GM12878 (cell line): ENCODE measurements around the gene C12orf56. TPM values are rescaled to one million over a fixed set of nuclear protein-coding genes. Genes with fewer than 3 reads are reported as not detected.

Experiments
- ATAC-seq: fragments of 200-7000 bp; cut with Tn5 transposase; 3 replicates; pipeline ENCODE4 v1.9.1; 2020; ENCODE audit warnings: mild to moderate bottlenecking, moderate library complexity
- BruUV-seq: library from RNA; stranded (reverse); fragments of 400-500 nt; replicated peaks from 2 replicates; lab custom pipeline; 2021; lab: Mats Ljungman, UMichigan
- CTCF ChIA-PET: fragments of 300-600 bp; sonication (Branson Sonifier 250); formaldehyde crosslinking; extraction: SDS; loops from one replicate; lab custom pipeline; 2021; ENCODE audit warnings: inconsistent platforms; lab: Yijun Ruan, JAX
- POLR2A ChIA-PET: fragments of 350-600 bp; formaldehyde crosslinking; extraction: SDS; loops from one replicate; lab custom pipeline; 2021; ENCODE audit warnings: inconsistent platforms; lab: Charles Lee
- RAD21 ChIA-PET: fragments of 300-600 bp; sonication (Branson Sonifier 250); formaldehyde crosslinking; loops from one replicate; lab custom pipeline; 2023; ENCODE audit warnings: antibody characterized with exemption; ENCODE audit not compliant: unreplicated experiment; lab: Charles Lee
- SMC1A ChIA-PET: fragments of 300-600 bp; sonication (Branson Sonifier 250); formaldehyde crosslinking; loops from one replicate; lab custom pipeline; 2023; ENCODE audit not compliant: unreplicated experiment, uncharacterized antibody; lab: Charles Lee
- DNase-seq: peaks from one replicate; pipeline ENCODE4 v3.0.0-alpha.2; 2011; ENCODE audit warnings: low read depth, low spot score
- FAIRE-seq: peaks from 3 replicates; lab custom pipeline; 2011; peaks lifted over from hg19 to GRCh38; lab: Jason Lieb, UNC
- H2AFZ ChIP-seq: 2 replicates; pipeline ENCODE4 v1.6.0; 2011; ENCODE audit warnings: low read depth, low read length, control low read depth; ENCODE audit not compliant: control insufficient read depth
- H3K27ac ChIP-seq: 2 replicates; pipeline ENCODE4 v1.5.1; 2011; ENCODE audit warnings: control low read depth; ENCODE audit not compliant: control insufficient read depth, insufficient read depth
- H3K27me3 ChIP-seq, 2 experiments: replicated peaks in 1 of 2; 2 replicates each; pipeline versions ENCODE4 v1.6.0 to v1.6.1; 2011; ENCODE audit warnings: low read length in 1 of 2; ENCODE audit not compliant: control insufficient read depth in 2 of 2, insufficient read depth in 2 of 2
- H3K36me3 ChIP-seq, 2 experiments: 2 replicates each; pipeline ENCODE4 v1.5.1; 2011; ENCODE audit warnings: low read length in 1 of 2; ENCODE audit not compliant: control insufficient read depth in 2 of 2, insufficient read depth in 2 of 2
- H3K4me1 ChIP-seq: 2 replicates; pipeline ENCODE4 v1.6.1; 2011; ENCODE audit warnings: mild to moderate bottlenecking, low read length, moderate library complexity, mixed read lengths; ENCODE audit not compliant: control insufficient read depth, insufficient read depth
- H3K4me2 ChIP-seq: 2 replicates; pipeline ENCODE4 v1.6.0; 2011; ENCODE audit warnings: control low read depth; ENCODE audit not compliant: control insufficient read depth, insufficient read depth
- H3K4me3 ChIP-seq: fragments of 200-600 bp; sonication (generic); 2 replicates; pipeline ENCODE4 v1.5.1; 2016
- H3K79me2 ChIP-seq: 2 replicates; pipeline ENCODE4 v1.6.0; 2011; ENCODE audit warnings: low read length; ENCODE audit not compliant: control insufficient read depth, insufficient read depth
- H3K9ac ChIP-seq: 2 replicates; pipeline ENCODE4 v1.8.0; 2011; ENCODE audit warnings: low read length, control low read depth, mixed read lengths; ENCODE audit not compliant: control insufficient read depth, insufficient read depth
- H3K9me3 ChIP-seq: replicated peaks from 3 replicates; pipeline ENCODE4 v1.5.1; 2011; ENCODE audit warnings: mild to moderate bottlenecking, low read length; ENCODE audit not compliant: control insufficient read depth, insufficient read depth
- H4K20me1 ChIP-seq: 2 replicates; pipeline ENCODE4 v1.6.0; 2011; ENCODE audit not compliant: control insufficient read depth, insufficient read depth
- CHD4 ChIP-seq: fragments of 200-600 bp; sonication (generic); IDR thresholded peaks from 2 replicates; pipeline ENCODE4 v1.6.1; 2016; ENCODE audit warnings: mild to moderate bottlenecking
- EZH2 ChIP-seq: IDR thresholded peaks from 2 replicates; pipeline ENCODE4 v1.6.1; 2012; ENCODE audit warnings: low read depth, mild to moderate bottlenecking, control low read depth, inconsistent platforms, low read length, borderline replicate concordance; ENCODE audit not compliant: control insufficient read depth
- KLF5 ChIP-seq: fragments of 450-650 bp; IDR thresholded peaks from 2 replicates; pipeline ENCODE4 v1.6.1; 2014; ENCODE audit warnings: mild to moderate bottlenecking; ENCODE audit not compliant: partially characterized antibody
- MTA2 ChIP-seq: fragments of 450-650 bp; IDR thresholded peaks from 2 replicates; pipeline ENCODE4 v1.6.1; 2016; ENCODE audit warnings: low read depth, mild to moderate bottlenecking, moderate library complexity
- ZSCAN29 ChIP-seq: fragments of 450-650 bp; IDR thresholded peaks from 2 replicates; pipeline ENCODE4 v1.6.1; 2017; ENCODE audit warnings: mild to moderate bottlenecking, moderate library complexity
- ZZZ3 ChIP-seq: IDR thresholded peaks from 2 replicates; pipeline ENCODE4 v1.6.1; 2011; ENCODE audit warnings: low read depth; ENCODE audit not compliant: control insufficient read depth, insufficient read length
- WGBS: methylation state at CpG from one replicate; pipeline ENCODE4 v1.1.6; 2016; ENCODE audit warnings: low lambda C conversion rate; ENCODE audit not compliant: insufficient replicate concordance, insufficient coverage; ENCODE audit errors: missing lambda C conversion rate; 5-methylcytosine and 5-hydroxymethylcytosine counted together
- in situ Hi-C: fragments of 300-500 bp; cut with MboI; formaldehyde crosslinking; loops from 9 replicates; pipeline ENCODE4 v1.14.3; 2018; ENCODE audit warnings: mixed read lengths
- intact Hi-C: fragments of 100-400 bp; cut with micrococcal nuclease; formaldehyde crosslinking; loops from one replicate; pipeline ENCODE4 v1.14.2; 2022; ENCODE audit not compliant: unreplicated experiment
- polyA plus RNA-seq, 11 experiments: library from polyadenylated mRNA; depleted of rRNA in 4 of 11; unstranded in 6 of 11; stranded (reverse) in 5 of 11; fragments of >200 nt; fragmentation: Nextera tagmentation in 4 of 11; fragmentation: Illumina TruSeq in 1 of 11; extraction: Ambion mirVana in 4 of 11; extraction: Trizol in 1 of 11; gene quantifications; 1 replicate in 1 of 11; 2 replicates in 10 of 11; pipeline versions ENCODE4 v1.2.1 to v1.2.3, GENCODE V29; 2011 to 2016; ENCODE audit warnings: inconsistent platforms in 2 of 11, missing spikeins in 2 of 11, low read depth in 1 of 11
- total RNA-seq, 4 experiments: library from RNA; depleted of rRNA in 3 of 4; stranded (reverse); fragments of >200 nt in 3 of 4; fragmentation: Illumina TruSeq in 1 of 4; extraction: Trizol in 1 of 4; gene quantifications; 2 replicates each; pipeline versions ENCODE4 v1.2.1 to v1.2.3, GENCODE V29; 2013 to 2021
- TF ChIP-seq, protein P1 (sequence below): fragments of 450-650 bp; formaldehyde crosslinking; IDR thresholded peaks from 2 replicates; pipeline ENCODE4 v1.4.0; 2022; ENCODE audit warnings: mild to moderate bottlenecking, moderate library complexity
- TF ChIP-seq, protein P2 (sequence below): IDR thresholded peaks from 2 replicates; pipeline ENCODE4 v1.6.1; 2012; ENCODE audit warnings: low read length, inconsistent platforms
- TF ChIP-seq, protein P3 (sequence below): fragments of 450-650 bp; IDR thresholded peaks from 2 replicates; pipeline ENCODE4 v1.6.1; 2016; ENCODE audit warnings: mild to moderate bottlenecking
- TF ChIP-seq, protein P4 (sequence below): fragments of 450-650 bp; IDR thresholded peaks from 2 replicates; pipeline ENCODE4 v1.6.1; 2018; ENCODE audit warnings: borderline replicate concordance, mild to moderate bottlenecking; ENCODE audit not compliant: partially characterized antibody

The C12orf56 gene
- total and polyA plus RNA-seq, 10 of the 15 experiments (the other 5 are each of a cell fraction or from before 2014, with no cell fraction given), result not detected

DNA sequence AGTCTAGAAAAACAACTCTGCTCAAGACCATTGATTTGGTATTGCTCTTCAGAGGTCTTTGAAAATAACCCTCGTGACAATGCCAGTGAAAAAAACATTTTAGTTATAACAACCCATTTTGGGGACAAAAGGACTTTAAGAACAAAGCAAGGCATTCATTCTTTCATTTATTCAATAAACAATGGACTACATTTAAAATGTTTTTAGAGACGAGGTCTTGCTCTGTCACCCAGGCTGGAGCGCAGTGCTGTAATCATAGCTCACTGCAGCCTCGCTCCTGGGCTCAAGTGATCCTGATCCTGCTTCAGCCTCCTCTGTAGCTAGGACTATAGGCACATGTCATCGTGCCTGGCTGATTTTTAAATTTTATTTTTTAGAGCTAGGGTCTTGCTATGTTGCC, 160.8 kb downstream of the C12orf56 start:
- H3K27ac ChIP-seq, result no peak overlapping the region
- in situ Hi-C loops (no loop called here), intact Hi-C loops (no loop called here)
- 44% methylated on average over 5 of the region's 5 CpGs for WGBS
- DNase-seq (no peak), FAIRE-seq (no peak), ATAC-seq (no peak)
- H3K27me3 ChIP-seq, result 0 out of 4 replicates have a peak, but pooled peaks cover 0 to 5% of the 10 kb centered on the region in 2 experiments
- H3K79me2 ChIP-seq, result no peaks in the 10 kb centered on the region
- ChIA-PET CTCF (interaction anchor here (1.0 kb wide), 1 partner anchor 11 kb away, joined by 3 read pairs; no protein-coding TSS in a partner anchor), POLR2A (no interaction called here), SMC1A (interaction anchor here (1.0 kb wide), 1 partner anchor 15 kb away, joined by 3 read pairs; no protein-coding TSS in a partner anchor), RAD21 (no interaction called here)
- no peaks in the 10 kb centered on the region for H4K20me1 ChIP-seq
- no peak overlapping the region for H3K4me3 ChIP-seq
- no peak overlapping the region for H3K4me2 ChIP-seq
- H3K9ac ChIP-seq, result no peak overlapping the region
- H3K4me1 ChIP-seq, result no peaks in the 10 kb centered on the region
- no peak overlapping the region for H2AFZ ChIP-seq
- TF ChIP-seq MTA2 (no peak), KLF5 (no peak), CHD4 (no peak), ZZZ3 (no peak), EZH2 (no peak), ZSCAN29 (no peak)
- TF ChIP-seq, protein P1, sequence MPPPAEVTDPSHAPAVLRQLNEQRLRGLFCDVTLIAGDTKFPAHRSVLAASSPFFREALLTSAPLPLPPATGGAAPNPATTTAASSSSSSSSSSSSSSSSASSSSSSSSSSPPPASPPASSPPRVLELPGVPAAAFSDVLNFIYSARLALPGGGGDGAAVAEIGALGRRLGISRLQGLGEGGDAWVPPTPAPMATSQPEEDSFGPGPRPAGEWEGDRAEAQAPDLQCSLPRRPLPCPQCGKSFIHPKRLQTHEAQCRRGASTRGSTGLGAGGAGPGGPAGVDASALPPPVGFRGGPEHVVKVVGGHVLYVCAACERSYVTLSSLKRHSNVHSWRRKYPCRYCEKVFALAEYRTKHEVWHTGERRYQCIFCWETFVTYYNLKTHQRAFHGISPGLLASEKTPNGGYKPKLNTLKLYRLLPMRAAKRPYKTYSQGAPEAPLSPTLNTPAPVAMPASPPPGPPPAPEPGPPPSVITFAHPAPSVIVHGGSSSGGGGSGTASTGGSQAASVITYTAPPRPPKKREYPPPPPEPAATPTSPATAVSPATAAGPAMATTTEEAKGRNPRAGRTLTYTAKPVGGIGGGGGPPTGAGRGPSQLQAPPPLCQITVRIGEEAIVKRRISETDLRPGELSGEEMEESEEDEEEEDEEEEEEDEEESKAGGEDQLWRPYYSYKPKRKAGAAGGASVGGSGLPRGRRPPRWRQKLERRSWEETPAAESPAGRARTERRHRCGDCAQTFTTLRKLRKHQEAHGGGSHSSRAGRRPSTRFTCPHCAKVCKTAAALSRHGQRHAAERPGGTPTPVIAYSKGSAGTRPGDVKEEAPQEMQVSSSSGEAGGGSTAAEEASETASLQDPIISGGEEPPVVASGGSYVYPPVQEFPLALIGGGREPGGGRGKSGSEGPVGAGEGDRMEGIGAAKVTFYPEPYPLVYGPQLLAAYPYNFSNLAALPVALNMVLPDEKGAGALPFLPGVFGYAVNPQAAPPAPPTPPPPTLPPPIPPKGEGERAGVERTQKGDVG, result no peak
- TF ChIP-seq, protein P2, sequence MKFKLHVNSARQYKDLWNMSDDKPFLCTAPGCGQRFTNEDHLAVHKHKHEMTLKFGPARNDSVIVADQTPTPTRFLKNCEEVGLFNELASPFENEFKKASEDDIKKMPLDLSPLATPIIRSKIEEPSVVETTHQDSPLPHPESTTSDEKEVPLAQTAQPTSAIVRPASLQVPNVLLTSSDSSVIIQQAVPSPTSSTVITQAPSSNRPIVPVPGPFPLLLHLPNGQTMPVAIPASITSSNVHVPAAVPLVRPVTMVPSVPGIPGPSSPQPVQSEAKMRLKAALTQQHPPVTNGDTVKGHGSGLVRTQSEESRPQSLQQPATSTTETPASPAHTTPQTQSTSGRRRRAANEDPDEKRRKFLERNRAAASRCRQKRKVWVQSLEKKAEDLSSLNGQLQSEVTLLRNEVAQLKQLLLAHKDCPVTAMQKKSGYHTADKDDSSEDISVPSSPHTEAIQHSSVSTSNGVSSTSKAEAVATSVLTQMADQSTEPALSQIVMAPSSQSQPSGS, result no peak
- TF ChIP-seq, protein P3, sequence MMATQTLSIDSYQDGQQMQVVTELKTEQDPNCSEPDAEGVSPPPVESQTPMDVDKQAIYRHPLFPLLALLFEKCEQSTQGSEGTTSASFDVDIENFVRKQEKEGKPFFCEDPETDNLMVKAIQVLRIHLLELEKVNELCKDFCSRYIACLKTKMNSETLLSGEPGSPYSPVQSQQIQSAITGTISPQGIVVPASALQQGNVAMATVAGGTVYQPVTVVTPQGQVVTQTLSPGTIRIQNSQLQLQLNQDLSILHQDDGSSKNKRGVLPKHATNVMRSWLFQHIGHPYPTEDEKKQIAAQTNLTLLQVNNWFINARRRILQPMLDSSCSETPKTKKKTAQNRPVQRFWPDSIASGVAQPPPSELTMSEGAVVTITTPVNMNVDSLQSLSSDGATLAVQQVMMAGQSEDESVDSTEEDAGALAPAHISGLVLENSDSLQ, result no peak
- TF ChIP-seq, protein P4, sequence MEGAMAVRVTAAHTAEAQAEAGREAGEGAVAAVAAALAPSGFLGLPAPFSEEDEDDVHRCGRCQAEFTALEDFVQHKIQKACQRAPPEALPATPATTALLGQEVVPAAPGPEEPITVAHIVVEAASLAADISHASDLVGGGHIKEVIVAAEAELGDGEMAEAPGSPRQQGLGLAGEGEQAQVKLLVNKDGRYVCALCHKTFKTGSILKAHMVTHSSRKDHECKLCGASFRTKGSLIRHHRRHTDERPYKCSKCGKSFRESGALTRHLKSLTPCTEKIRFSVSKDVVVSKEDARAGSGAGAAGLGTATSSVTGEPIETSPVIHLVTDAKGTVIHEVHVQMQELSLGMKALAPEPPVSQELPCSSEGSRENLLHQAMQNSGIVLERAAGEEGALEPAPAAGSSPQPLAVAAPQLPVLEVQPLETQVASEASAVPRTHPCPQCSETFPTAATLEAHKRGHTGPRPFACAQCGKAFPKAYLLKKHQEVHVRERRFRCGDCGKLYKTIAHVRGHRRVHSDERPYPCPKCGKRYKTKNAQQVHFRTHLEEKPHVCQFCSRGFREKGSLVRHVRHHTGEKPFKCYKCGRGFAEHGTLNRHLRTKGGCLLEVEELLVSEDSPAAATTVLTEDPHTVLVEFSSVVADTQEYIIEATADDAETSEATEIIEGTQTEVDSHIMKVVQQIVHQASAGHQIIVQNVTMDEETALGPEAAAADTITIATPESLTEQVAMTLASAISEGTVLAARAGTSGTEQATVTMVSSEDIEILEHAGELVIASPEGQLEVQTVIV, result no peak
- no peaks in the 10 kb centered on the region for H3K36me3 ChIP-seq
- no peaks in the 10 kb centered on the region for H3K9me3 ChIP-seq
- BruUV-seq, result no TSS peak
